K562 (cell line): ENCODE results near the gene PRDX2. TPM values are rescaled to one million over a fixed set of nuclear protein-coding genes. Genes with fewer than 3 reads are reported as not detected.
A peak's percentile ranks its signal among the peaks of the same experiment; 100 is the strongest.

Experiments
- ARHGAP35 ChIP-seq: fragments of 450-650 bp; IDR thresholded peaks from 2 replicates; pipeline ENCODE4 v1.6.1; 2018; ENCODE audit not compliant: partially characterized antibody
- GABPB2 ChIP-seq: fragments of 250-450 bp; sonication (Bioruptor Pico); conservative IDR thresholded peaks from 2 replicates; pipeline ENCODE4 v1.5.1; 2021; ENCODE audit warnings: mild to moderate bottlenecking
- ILF3 ChIP-seq: fragments of 450-650 bp; IDR thresholded peaks from 2 replicates; pipeline ENCODE4 v1.6.1; 2018; ENCODE audit warnings: antibody characterized with exemption, mild to moderate bottlenecking, moderate library complexity, borderline replicate concordance
- MCM2 ChIP-seq: fragments of 450-650 bp; IDR thresholded peaks from 2 replicates; pipeline ENCODE4 v1.6.1; 2017; ENCODE audit warnings: low read depth, mild to moderate bottlenecking
- MTA2 ChIP-seq: fragments of 450-650 bp; IDR thresholded peaks from 2 replicates; pipeline ENCODE4 v1.6.1; 2016; ENCODE audit warnings: low read depth
- NFE2L1 ChIP-seq: fragments of 450-650 bp; IDR thresholded peaks from 2 replicates; pipeline ENCODE4 v1.6.1; 2016; ENCODE audit warnings: missing genetic modification characterization, low read depth, mild to moderate bottlenecking, missing compliant biosample characterization, moderate library complexity, borderline replicate concordance
- PHB ChIP-seq: fragments of 250-450 bp; sonication (Bioruptor Pico); IDR thresholded peaks from 2 replicates; pipeline ENCODE4 v1.5.0; 2021
- PHF20 ChIP-seq: fragments of 450-650 bp; IDR thresholded peaks from 2 replicates; pipeline ENCODE4 v1.6.1; 2018; ENCODE audit not compliant: partially characterized antibody
- POU5F1 ChIP-seq: fragments of 150-350 bp; IDR thresholded peaks from 2 replicates; pipeline ENCODE4 v1.6.1; 2014; ENCODE audit warnings: borderline replicate concordance, low read length, low read depth, mild to moderate bottlenecking; ENCODE audit not compliant: partially characterized antibody
- TAF9B ChIP-seq: fragments of 450-650 bp; IDR thresholded peaks from 2 replicates; pipeline ENCODE4 v1.6.1; 2018; ENCODE audit warnings: mild to moderate bottlenecking; ENCODE audit not compliant: partially characterized antibody
- TRIM24 ChIP-seq, 2 experiments: fragments of 450-650 bp; IDR thresholded peaks; 2 replicates each; pipeline ENCODE4 v1.6.1; 2016
- U2AF1 ChIP-seq: fragments of 200-400 bp; formaldehyde crosslinking; optimal IDR thresholded peaks from 2 replicates; pipeline ENCODE3; 2017; ENCODE audit warnings: mild to moderate bottlenecking, low read depth, low read length, moderate library complexity
- WHSC1 ChIP-seq: IDR thresholded peaks from one replicate; pipeline ENCODE4 v1.6.1; 2012; ENCODE audit warnings: low read length, control low read depth, inconsistent platforms
- XRCC4 ChIP-seq: IDR thresholded peaks from one replicate; pipeline ENCODE4 v1.6.1; 2011; ENCODE audit not compliant: insufficient read depth, insufficient read length; ENCODE audit errors: extremely low read depth
- ZBTB8A ChIP-seq: fragments of 450-650 bp; IDR thresholded peaks from 2 replicates; pipeline ENCODE4 v1.6.1; 2018; ENCODE audit warnings: mild to moderate bottlenecking, moderate library complexity; ENCODE audit not compliant: partially characterized antibody
- ZNF197 ChIP-seq: fragments of 200-800 bp; sonication (Bioruptor generic); IDR thresholded peaks from 2 replicates; pipeline ENCODE4 v1.6.1; 2016; ENCODE audit warnings: low read depth, missing genetic modification characterization, missing compliant biosample characterization
- ZNF395 ChIP-seq: fragments of 200-800 bp; sonication (Bioruptor generic); IDR thresholded peaks from 2 replicates; pipeline ENCODE4 v1.6.1; 2017; ENCODE audit warnings: missing genetic modification characterization, missing compliant biosample characterization
- ZNF511 ChIP-seq: sonication (generic); formaldehyde crosslinking; IDR thresholded peaks from 2 replicates; pipeline ENCODE4 v1.8.0; 2022; ENCODE audit warnings: mild to moderate bottlenecking, missing genetic modification reagents
- ZNF655 ChIP-seq: fragments of 250-450 bp; sonication (Bioruptor Pico); IDR thresholded peaks from 2 replicates; pipeline ENCODE4 v1.5.0; 2021
- ZNF780A ChIP-seq: fragments of 250-450 bp; sonication (Bioruptor Pico); IDR thresholded peaks from 2 replicates; pipeline ENCODE4 v1.5.0; 2021; ENCODE audit warnings: mild to moderate bottlenecking
- ZNF785 ChIP-seq: fragments of 250-450 bp; sonication (Bioruptor Pico); IDR thresholded peaks from 2 replicates; pipeline ENCODE4 v1.4.0; 2020; ENCODE audit warnings: mild to moderate bottlenecking
- ZNF79 ChIP-seq: fragments of 250-450 bp; sonication (Bioruptor Pico); IDR thresholded peaks from 2 replicates; pipeline ENCODE4 v1.4.0; 2020; ENCODE audit warnings: low read depth, mild to moderate bottlenecking, moderate library complexity
- polyA plus RNA-seq, 8 experiments: library from polyadenylated mRNA; depleted of rRNA in 4 of 8; stranded (reverse) in 5 of 8; unstranded in 3 of 8; fragments of >200 nt; fragmentation: Nextera tagmentation in 2 of 8; fragmentation: Illumina TruSeq in 1 of 8; extraction: Ambion mirVana in 2 of 8; extraction: Trizol in 1 of 8; gene quantifications; 2 replicates each; pipeline versions ENCODE4 v1.2.1 to v1.2.3, GENCODE V29; 2011 to 2014; ENCODE audit warnings: inconsistent platforms in 1 of 8, missing spikeins in 1 of 8
- total RNA-seq, 7 experiments: library from RNA; depleted of rRNA in 6 of 7; stranded (reverse); fragments of >200 nt in 6 of 7; fragmentation: Illumina TruSeq in 2 of 7; extraction: Trizol in 2 of 7; gene quantifications; 2 replicates each; pipeline versions ENCODE4 v1.2.1 to v1.2.3, GENCODE V29; 2011 to 2021; ENCODE audit warnings: low replicate concordance in 1 of 7
- TF ChIP-seq, protein P1 (sequence below): fragments of 200-400 bp; formaldehyde crosslinking; IDR thresholded peaks from 2 replicates; pipeline ENCODE4 v1.6.1; 2017; ENCODE audit warnings: mild to moderate bottlenecking, low read depth, low read length, moderate library complexity

PRDX2 gene
- total and polyA plus RNA-seq, 9 of the 15 experiments (the other 6 are each of a cell fraction or from before 2014, with no cell fraction given), result 206 to 1,183 (median 415) TPM

- TF ChIP-seq MCM2 (no peak), ZNF79 (CRISPR knock-in tag) (no peak), ILF3 (no peak), ZNF511 (CRISPR knock-in tag) (peak; percentile 70; the same call in 1 of the 2 replicates), PHF20 (peak; percentile 29), PHB (CRISPR knock-in tag) (no peak), ZNF197 (CRISPR knock-in tag) (no peak), ZBTB8A (no peak), GABPB2 (CRISPR knock-in tag) (no peak), NFE2L1 (tag) (no peak), ARHGAP35 (no peak), XRCC4 (no peak), POU5F1 (no peak), TAF9B (no peak), ZNF785 (CRISPR knock-in tag) (no peak), ZNF655 (CRISPR knock-in tag) (no peak), TRIM24 (IDR thresholded peaks at IDR 0.05) (no peak), WHSC1 (no peak), ZNF395 (CRISPR knock-in tag) (no peak), MTA2 (no peak), ZNF780A (CRISPR knock-in tag) (no peak), U2AF1 (peak; percentile 98)
- TF ChIP-seq, protein P1, sequence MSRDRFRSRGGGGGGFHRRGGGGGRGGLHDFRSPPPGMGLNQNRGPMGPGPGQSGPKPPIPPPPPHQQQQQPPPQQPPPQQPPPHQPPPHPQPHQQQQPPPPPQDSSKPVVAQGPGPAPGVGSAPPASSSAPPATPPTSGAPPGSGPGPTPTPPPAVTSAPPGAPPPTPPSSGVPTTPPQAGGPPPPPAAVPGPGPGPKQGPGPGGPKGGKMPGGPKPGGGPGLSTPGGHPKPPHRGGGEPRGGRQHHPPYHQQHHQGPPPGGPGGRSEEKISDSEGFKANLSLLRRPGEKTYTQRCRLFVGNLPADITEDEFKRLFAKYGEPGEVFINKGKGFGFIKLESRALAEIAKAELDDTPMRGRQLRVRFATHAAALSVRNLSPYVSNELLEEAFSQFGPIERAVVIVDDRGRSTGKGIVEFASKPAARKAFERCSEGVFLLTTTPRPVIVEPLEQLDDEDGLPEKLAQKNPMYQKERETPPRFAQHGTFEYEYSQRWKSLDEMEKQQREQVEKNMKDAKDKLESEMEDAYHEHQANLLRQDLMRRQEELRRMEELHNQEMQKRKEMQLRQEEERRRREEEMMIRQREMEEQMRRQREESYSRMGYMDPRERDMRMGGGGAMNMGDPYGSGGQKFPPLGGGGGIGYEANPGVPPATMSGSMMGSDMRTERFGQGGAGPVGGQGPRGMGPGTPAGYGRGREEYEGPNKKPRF, result no peak
These were observed at the start of gene PRDX2, which contains the start of gene THSD8 (continued) for GRCh38 chr19:12801466-12802266.
